Mucosa of stomach (tissue), 1 donor: Measurements from ENCODE around the gene CPNE4.

Source experiments
- H3K27me3 ChIP-seq: one replicate; pipeline ENCODE4 v1.7.0; 2013; ENCODE audit warnings: mild to moderate bottlenecking, low read length; ENCODE audit not compliant: control insufficient read depth, insufficient read depth
- H3K36me3 ChIP-seq: one replicate; pipeline ENCODE4 v1.7.0; 2013; ENCODE audit warnings: low read length; ENCODE audit not compliant: control insufficient read depth, insufficient read depth
- H3K4me1 ChIP-seq: one replicate; pipeline ENCODE4 v1.7.0; 2013; ENCODE audit warnings: mild to moderate bottlenecking, low read length; ENCODE audit not compliant: control insufficient read depth, insufficient read depth
- H3K4me3 ChIP-seq: one replicate; pipeline ENCODE4 v1.7.0; 2013; ENCODE audit warnings: low read length
- H3K9ac ChIP-seq: one replicate; pipeline ENCODE4 v1.7.0; 2013; ENCODE audit warnings: mild to moderate bottlenecking, low read length, moderate library complexity
- H3K9me3 ChIP-seq: one replicate; pipeline ENCODE4 v1.7.0; 2013; ENCODE audit warnings: mild to moderate bottlenecking, low read length, moderate library complexity; ENCODE audit not compliant: control insufficient read depth
- donor health status: Pancreatic carcinoma.

CPNE4 gene

DNA sequence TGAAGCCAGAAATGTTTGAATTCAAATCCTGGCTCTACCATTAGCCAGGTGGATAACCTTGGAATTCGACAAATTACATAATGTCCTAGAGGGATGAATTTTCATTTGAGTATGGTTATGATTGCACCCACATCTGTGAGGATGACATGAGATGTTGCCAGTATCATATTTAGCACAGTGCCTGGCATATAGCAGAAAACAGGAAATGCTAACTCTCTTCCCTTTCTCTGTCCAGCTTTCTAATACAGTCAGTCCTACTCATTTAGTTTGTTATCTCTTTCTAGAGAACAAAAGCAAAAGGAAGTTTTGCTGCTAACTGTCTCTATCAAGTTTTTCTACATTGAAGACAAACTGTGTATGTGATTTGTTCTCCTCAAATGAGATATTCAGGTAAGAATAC lies 231.7 kb downstream of the CPNE4 start:
- Histone ChIP-seq H3K4me1 (no peaks in the 10 kb centered on the region), H3K9me3 (no peaks in the 10 kb centered on the region), H3K4me3 (no peak overlapping the region), H3K9ac (no peak overlapping the region), H3K27me3 (no peaks in the 10 kb centered on the region), H3K36me3 (no peaks in the 10 kb centered on the region)

DNA sequence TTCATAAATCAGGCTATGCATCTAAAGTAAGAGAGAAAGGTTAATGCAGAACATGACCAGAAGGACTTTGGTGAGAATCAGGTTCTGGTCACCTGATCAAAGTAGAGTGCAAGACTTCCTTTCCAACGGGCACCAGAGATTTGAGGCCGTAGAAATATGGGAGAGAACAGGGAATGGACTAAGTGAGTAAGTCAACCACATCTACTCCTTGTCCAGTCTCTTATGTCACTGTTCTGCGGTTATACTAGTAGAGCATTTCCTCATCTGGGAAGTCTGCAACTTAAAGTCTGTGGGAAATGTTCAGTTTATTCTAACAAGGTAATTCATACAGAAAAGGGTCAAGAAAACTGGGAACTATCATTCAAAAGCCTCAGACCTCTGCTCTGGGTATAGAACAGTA lies 232.8 kb downstream of the CPNE4 start:
- H3K4me1 ChIP-seq = no peaks in the 10 kb centered on the region
- no peaks in the 10 kb centered on the region for H3K36me3 ChIP-seq
- no peak overlapping the region for H3K4me3 ChIP-seq
- no peaks in the 10 kb centered on the region for H3K27me3 ChIP-seq
- H3K9ac ChIP-seq = no peak overlapping the region
- H3K9me3 ChIP-seq = no peaks in the 10 kb centered on the region

DNA sequence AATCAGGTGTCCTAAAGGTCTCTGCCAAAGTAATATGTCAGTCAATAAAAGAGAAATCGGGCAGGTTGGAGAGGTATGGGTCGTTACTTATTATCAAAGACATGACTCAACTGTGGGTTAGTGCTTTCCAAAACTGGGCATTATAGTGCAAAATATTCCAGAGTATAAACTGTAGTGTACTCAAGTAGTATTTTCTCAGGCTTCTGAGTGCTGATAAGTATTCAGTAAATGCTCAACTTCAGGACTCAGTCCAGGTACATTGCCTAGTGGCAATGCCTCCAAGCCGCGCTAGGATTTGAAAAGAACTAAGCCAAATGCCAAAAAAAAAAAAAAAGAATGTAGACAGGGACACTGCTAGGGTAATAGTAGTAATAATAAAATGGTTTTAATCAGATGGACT lies 233.2 kb downstream of the CPNE4 start:
- Histone ChIP-seq H3K4me3 (no peak overlapping the region), H3K9ac (no peak overlapping the region), H3K36me3 (no peaks in the 10 kb centered on the region), H3K9me3 (no peaks in the 10 kb centered on the region), H3K4me1 (no peaks in the 10 kb centered on the region), H3K27me3 (no peaks in the 10 kb centered on the region)

DNA sequence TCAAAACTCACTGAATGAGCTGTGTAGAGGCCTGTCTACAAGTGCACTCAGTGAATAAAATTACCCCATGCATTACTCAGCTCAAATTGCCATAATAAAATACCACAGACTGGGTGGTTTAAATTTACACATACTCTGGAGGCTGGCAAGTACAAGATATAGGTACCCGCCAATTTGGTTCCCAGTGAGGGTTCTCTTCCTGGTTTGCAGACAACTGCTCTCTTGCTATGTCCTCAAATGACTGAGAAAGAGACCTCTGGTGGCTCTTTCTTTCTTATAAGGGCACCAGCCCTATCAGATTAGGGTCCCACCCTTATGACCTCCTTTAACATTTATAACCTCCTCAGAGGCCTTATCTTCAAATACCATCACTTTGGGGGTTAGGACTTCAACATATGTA lies 237.0 kb downstream of the CPNE4 start:
- Histone ChIP-seq H3K27me3 (no peaks in the 10 kb centered on the region), H3K4me1 (peaks cover 9% of the 10 kb centered on the region), H3K9me3 (no peaks in the 10 kb centered on the region), H3K36me3 (no peaks in the 10 kb centered on the region), H3K9ac (no peak overlapping the region), H3K4me3 (no peak overlapping the region)

DNA sequence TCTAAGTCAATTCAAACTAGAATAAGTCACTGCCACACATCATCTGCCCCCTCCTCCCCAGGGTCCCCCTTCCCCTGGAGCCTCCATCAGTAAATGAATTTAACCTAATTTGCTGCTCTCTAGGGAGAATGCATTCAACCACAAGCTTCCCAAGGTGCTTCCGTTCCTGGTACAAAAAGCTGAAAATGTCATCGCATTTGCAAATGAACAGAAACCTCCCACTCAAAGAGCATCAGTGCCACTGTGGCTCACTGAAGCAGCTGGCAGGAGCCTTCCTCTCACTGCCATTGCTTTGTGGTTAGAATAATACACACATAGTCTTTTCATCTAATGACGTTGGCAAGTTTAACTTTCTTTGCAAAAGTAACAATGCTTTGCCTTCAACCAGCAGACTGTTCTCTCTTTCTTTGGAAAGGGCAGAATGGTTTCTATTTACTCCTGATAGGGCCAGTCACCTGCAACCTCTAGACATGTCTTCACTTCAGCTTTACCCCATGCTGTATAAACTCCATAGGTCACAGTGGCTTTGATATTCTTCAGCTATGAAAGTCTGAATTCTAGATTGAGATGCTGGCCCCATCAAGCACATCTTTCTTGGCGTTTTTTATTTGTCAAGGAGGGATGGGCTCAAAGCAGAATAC lies 238.1 kb downstream of the CPNE4 start:
- H3K9me3 ChIP-seq = no peaks in the 10 kb centered on the region
- H3K9ac ChIP-seq = no peak overlapping the region
- H3K36me3 ChIP-seq = no peaks in the 10 kb centered on the region
- peaks cover 9% of the 10 kb centered on the region for H3K4me1 ChIP-seq
- no peak overlapping the region for H3K4me3 ChIP-seq
- no peaks in the 10 kb centered on the region for H3K27me3 ChIP-seq

DNA sequence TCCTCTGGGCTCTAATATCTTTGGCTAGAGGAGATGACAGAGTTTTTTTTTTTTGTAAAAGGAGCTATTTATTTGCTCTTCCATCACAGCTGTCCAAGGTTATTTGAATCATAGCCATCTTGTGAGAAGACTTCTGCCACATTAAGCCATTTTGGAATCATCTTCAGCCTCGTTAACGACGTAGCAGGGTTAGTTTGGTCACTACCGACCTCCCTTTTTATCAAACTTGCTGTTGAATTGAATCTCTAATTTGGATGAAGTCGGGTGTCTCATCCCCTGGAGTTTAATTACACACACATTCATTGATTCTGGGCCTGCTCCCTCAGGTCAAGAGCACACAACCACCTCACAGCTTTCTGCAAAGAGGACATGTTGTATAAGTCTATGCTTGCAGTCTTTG lies 238.7 kb downstream of the CPNE4 start:
- H3K4me3 ChIP-seq = no peak overlapping the region
- H3K4me1 ChIP-seq = peaks cover 9% of the 10 kb centered on the region
- H3K27me3 ChIP-seq = no peaks in the 10 kb centered on the region
- no peak overlapping the region for H3K9ac ChIP-seq
- H3K36me3 ChIP-seq = no peaks in the 10 kb centered on the region
- no peaks in the 10 kb centered on the region for H3K9me3 ChIP-seq

DNA sequence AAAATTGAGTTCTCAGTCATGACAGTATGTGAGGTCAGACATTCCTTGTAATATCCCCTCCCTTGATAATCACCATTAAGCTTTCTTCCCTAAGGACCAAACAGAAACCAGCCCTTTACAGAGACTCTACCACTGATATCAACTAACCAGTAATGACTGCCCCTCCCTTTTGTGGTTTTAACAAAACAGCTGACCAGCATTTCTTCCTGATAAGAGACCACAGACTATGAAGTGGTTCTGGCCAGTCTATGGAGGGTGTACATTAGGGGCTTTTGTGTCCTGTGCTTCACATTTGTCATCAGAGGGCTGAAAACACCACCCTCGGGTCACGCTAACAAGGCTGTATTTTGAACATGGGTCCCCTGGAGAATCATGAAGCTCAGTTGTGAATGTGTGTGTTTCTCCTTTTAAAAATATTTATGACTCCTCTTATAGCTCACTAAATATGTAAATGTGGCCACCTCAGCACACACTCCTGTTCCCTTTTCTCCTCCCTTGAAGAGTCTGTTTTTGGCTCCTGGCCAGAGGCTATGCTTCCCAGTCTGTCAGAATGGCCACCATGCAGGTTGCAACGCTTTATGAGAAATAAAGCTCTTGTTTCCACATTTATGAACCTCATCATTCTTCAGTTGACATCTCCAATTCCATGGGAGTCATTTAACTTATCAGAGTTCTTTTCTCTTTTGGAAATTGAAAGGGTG lies 239.3 kb downstream of the CPNE4 start:
- Histone ChIP-seq H3K4me1 (peaks cover 9% of the 10 kb centered on the region), H3K4me3 (no peak overlapping the region), H3K27me3 (no peaks in the 10 kb centered on the region), H3K9ac (no peak overlapping the region), H3K9me3 (no peaks in the 10 kb centered on the region), H3K36me3 (no peaks in the 10 kb centered on the region)

DNA sequence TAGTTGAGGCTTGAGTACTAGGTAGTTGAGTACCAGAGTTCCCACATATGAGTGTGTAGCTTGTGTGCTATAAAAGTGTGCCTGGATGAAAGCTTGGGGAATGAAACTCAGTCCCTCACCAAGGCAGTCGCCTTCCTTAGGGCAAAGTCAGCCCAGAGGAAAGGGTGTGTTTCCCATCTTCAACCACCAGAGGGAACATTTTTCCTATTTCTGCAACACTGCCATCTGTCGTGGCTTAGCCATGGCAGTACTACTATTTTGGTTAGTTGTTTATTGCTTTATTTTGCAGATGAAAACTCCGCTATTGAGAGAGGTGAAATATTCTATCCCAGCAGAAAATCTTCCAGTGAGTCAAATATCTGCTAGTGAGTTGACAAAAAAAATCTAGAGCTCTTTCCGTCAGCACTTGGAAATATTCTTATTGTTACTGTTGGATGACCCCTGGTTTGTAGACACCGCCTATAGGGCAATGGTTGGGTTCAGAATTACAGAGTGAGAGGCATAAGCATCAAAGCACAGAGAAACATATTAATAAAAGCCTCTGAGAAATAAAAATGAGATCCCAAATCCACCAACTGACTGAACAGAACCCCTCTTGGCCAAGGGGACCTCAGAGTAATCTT lies 239.9 kb downstream of the CPNE4 start:
- no peaks in the 10 kb centered on the region for H3K27me3 ChIP-seq
- no peak overlapping the region for H3K9ac ChIP-seq
- no peaks in the 10 kb centered on the region for H3K36me3 ChIP-seq
- peaks cover 9% of the 10 kb centered on the region for H3K4me1 ChIP-seq
- no peak overlapping the region for H3K4me3 ChIP-seq
- H3K9me3 ChIP-seq = no peaks in the 10 kb centered on the region

DNA sequence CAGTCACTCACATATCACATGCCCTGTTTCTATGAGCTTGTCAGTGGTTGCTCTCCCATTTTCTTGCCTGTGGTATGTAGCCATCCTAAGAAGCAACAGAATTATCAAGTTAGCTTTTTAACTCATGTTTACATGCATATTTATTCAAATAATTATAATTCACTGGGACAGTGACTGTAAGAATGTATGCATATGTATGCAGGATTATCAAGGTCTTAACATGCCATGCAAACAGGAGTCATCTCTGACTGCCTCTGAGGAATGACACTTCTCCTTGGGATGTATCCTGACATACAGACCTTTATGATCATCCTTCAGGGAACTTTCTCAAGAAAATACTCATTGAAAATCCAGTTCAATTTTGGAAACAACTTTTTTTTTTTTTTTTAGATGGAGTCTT lies 240.9 kb downstream of the CPNE4 start:
- Histone ChIP-seq H3K4me3 (no peak overlapping the region), H3K9ac (no peak overlapping the region), H3K9me3 (no peaks in the 10 kb centered on the region), H3K36me3 (no peaks in the 10 kb centered on the region), H3K27me3 (no peaks in the 10 kb centered on the region), H3K4me1 (peaks cover 9% of the 10 kb centered on the region)

DNA sequence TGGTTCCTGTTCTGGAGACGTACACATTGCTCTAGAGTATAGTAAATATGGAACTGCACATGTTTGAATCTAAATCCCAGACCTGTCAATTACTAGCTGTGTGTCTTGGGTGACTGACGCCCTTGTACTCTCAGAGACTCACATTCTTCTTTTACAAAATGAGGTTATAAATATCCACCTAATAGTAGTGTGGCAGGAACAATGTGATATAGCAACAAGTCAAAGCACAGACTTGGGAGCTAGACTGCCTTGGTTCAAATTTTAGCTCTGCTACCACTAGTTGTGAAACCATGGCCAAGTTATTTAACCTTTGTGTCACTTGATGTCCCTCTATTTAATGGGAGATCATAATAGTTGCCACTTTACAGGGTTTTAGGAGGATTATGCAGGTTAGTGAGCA lies 245.6 kb downstream of the CPNE4 start:
- H3K27me3 ChIP-seq = no peaks in the 10 kb centered on the region
- H3K4me3 ChIP-seq = no peak overlapping the region
- H3K36me3 ChIP-seq = no peaks in the 10 kb centered on the region

DNA sequence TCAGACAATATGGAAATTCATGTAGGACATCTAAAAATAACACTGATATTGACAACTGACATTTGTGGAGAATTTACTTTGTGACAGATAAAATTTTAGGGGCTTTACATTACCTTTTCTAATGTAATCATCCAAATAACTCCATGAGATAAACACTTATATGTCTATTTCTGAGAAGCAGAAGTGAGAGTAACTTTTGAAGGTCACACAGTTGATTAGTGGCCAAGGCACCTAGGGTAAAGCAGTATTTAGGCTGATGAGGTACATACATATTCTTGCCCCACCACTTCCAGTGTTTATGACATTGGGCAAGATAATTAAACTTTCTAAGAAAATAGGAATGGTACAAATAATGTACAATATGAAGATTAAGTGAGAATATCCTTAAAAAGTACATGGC lies 248.4 kb downstream of the CPNE4 start:
- H3K4me3 ChIP-seq = no peak overlapping the region
- no peak overlapping the region for H3K9ac ChIP-seq
- H3K36me3 ChIP-seq = no peaks in the 10 kb centered on the region
- no peaks in the 10 kb centered on the region for H3K4me1 ChIP-seq
- H3K27me3 ChIP-seq = no peaks in the 10 kb centered on the region
- no peaks in the 10 kb centered on the region for H3K9me3 ChIP-seq

More for the DNA sequence above, 245.6 kb downstream of the CPNE4 start:
- no peaks in the 10 kb centered on the region for H3K4me1 ChIP-seq
- H3K9ac ChIP-seq = no peak overlapping the region
- no peaks in the 10 kb centered on the region for H3K9me3 ChIP-seq

DNA sequence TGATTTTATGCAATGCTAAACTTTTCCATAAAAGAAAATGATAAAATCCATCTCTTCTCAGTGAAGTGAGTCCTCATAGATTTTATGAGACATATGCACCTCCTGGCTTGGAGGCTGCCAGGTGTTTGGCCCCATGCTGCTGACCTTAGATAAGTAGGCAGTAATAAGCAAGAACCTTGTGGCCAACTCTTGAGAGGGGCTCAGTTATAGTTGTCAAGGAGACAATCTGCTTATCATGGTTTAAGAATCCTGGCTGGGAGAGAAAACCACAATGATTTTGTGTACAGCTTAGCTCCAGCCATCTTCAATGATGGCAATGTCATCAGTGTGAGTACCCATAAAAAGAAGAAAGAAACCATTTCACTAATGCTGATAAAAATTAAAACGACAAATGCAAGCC lies 252.1 kb downstream of the CPNE4 start:
- Histone ChIP-seq H3K36me3 (no peaks in the 10 kb centered on the region), H3K9ac (no peak overlapping the region), H3K4me3 (no peak overlapping the region), H3K9me3 (no peaks in the 10 kb centered on the region), H3K4me1 (no peaks in the 10 kb centered on the region), H3K27me3 (no peaks in the 10 kb centered on the region)
